ENCODE results near the gene ARHGEF16.
A peak's percentile ranks its signal among the peaks of the same experiment; 100 is the strongest.

The ARHGEF16 gene

GRCh38 chr1:3419415-3420204, 34.9 kb upstream of the ARHGEF16 start:
- DNase-seq = no peak
- intact Hi-C loops (cut with DNase I) = loop anchor here (5.0 to 10.0 kb wide), 3 partner anchors 407 to 595 kb away; no protein-coding TSS in a partner anchor

- intact Hi-C loops (cut with DNase I) = loop anchor here (5.0 kb wide), 1 partner anchor 408 kb away; no protein-coding TSS in a partner anchor
- DNase-seq = no peak
Observed at GRCh38 chr1:3420218-3420951, 34.1 kb upstream of the ARHGEF16 start.

- intact Hi-C loops (cut with DNase I) = loop anchor here (5.0 kb wide), 1 partner anchor 410 kb away; no protein-coding TSS in a partner anchor
- peak in 7 of 42 donors; percentile 30 to 56 (median 40) for DNase-seq
Observed at GRCh38 chr1:3422638-3423037, 31.8 kb upstream of the ARHGEF16 start.

- intact Hi-C loops (cut with DNase I) = loop anchor here (5.0 kb wide), 1 partner anchor 411 kb away; no protein-coding TSS in a partner anchor
- DNase-seq = peak in 39 of 42 donors; percentile 24 to 83 (median 64)
Observed at GRCh38 chr1:3423245-3423829, 31.1 kb upstream of the ARHGEF16 start.

- DNase-seq = no peak
- intact Hi-C loops (cut with DNase I) = loop anchor here (5.0 kb wide), 1 partner anchor 412 kb away; no protein-coding TSS in a partner anchor
Observed at GRCh38 chr1:3423896-3424611, 30.4 kb upstream of the ARHGEF16 start.

GRCh38 chr1:3425486-3426215, 28.8 kb upstream of the ARHGEF16 start:
- DNase-seq = no peak
- intact Hi-C loops (cut with DNase I) = no loop called here

- DNase-seq = no peak
- intact Hi-C loops (cut with DNase I) = no loop called here
Observed at GRCh38 chr1:3426956-3427535, 27.4 kb upstream of the ARHGEF16 start.

GRCh38 chr1:3427711-3428704, 26.5 kb upstream of the ARHGEF16 start:
- intact Hi-C loops (cut with DNase I) = no loop called here
- no peak for DNase-seq

GRCh38 chr1:3428899-3429298, 25.6 kb upstream of the ARHGEF16 start:
- DNase-seq = peak in 1 of 42 donors; percentile 51
- intact Hi-C loops (cut with DNase I) = no loop called here

GRCh38 chr1:3429320-3429719, 25.1 kb upstream of the ARHGEF16 start:
- DNase-seq = no peak
- intact Hi-C loops (cut with DNase I) = no loop called here

- intact Hi-C loops (cut with DNase I) = no loop called here
- DNase-seq = no peak
Observed at GRCh38 chr1:3429766-3430165, 24.7 kb upstream of the ARHGEF16 start.

GRCh38 chr1:3430406-3430805, 24.1 kb upstream of the ARHGEF16 start:
- intact Hi-C loops (cut with DNase I) = no loop called here
- DNase-seq = no peak

- DNase-seq = no peak
- intact Hi-C loops (cut with DNase I) = no loop called here
Observed at GRCh38 chr1:3430820-3431219, 23.6 kb upstream of the ARHGEF16 start.

GRCh38 chr1:3431266-3431665, 23.2 kb upstream of the ARHGEF16 start:
- peak in 1 of 42 donors; percentile 38 for DNase-seq
- intact Hi-C loops (cut with DNase I) = no loop called here

GRCh38 chr1:3431686-3432085, 22.8 kb upstream of the ARHGEF16 start:
- no peak for DNase-seq
- intact Hi-C loops (cut with DNase I) = no loop called here

- intact Hi-C loops (cut with DNase I) = no loop called here
Observed at GRCh38 chr1:3432306-3432705, 22.2 kb upstream of the ARHGEF16 start.

GRCh38 chr1:3433076-3433475, 21.4 kb upstream of the ARHGEF16 start:
- DNase-seq = no peak
- intact Hi-C loops (cut with DNase I) = no loop called here

More at GRCh38 chr1:3432306-3432705, 22.2 kb upstream of the ARHGEF16 start:
- no peak for DNase-seq
